Neural cell (in vitro differentiated cells): ENCODE results near the gene SMAP2.

ENCODE experiments used
- CTCF ChIP-seq: fragments of 450-650 bp; IDR thresholded peaks from 2 replicates; pipeline ENCODE4 v1.5.1; 2014; ENCODE audit warnings: antibody characterized with exemption, mild to moderate bottlenecking, moderate library complexity; ENCODE audit not compliant: poor library complexity, severe bottlenecking
- EP300 ChIP-seq: fragments of 450-650 bp; conservative IDR thresholded peaks from 2 replicates; pipeline ENCODE4 v1.6.1; 2014; ENCODE audit warnings: antibody characterized with exemption, mild to moderate bottlenecking, moderate library complexity; ENCODE audit not compliant: poor library complexity, severe bottlenecking
- EZH2 ChIP-seq: fragments of 200-600, 300-800 bp; shearing (Covaris generic), sonication (generic); IDR thresholded peaks from 2 replicates; pipeline ENCODE4 v1.6.1; 2014; ENCODE audit warnings: antibody characterized with exemption, low read length, borderline replicate concordance, mild to moderate bottlenecking; ENCODE audit not compliant: insufficient read depth, poor library complexity, severe bottlenecking
- MXI1 ChIP-seq: fragments of 450-650 bp; conservative IDR thresholded peaks from 2 replicates; pipeline ENCODE4 v1.6.1; 2014; ENCODE audit warnings: antibody characterized with exemption, mild to moderate bottlenecking; ENCODE audit not compliant: poor library complexity, severe bottlenecking
- POLR2AphosphoS5 ChIP-seq: IDR thresholded peaks from 2 replicates; pipeline ENCODE4 v1.6.1; 2012
- RAD21 ChIP-seq: fragments of 450-650 bp; conservative IDR thresholded peaks from 2 replicates; pipeline ENCODE4 v1.6.1; 2014; ENCODE audit warnings: antibody characterized with exemption, mild to moderate bottlenecking, moderate library complexity
- TAF1 ChIP-seq: IDR thresholded peaks from 2 replicates; pipeline ENCODE4 v1.6.1; 2012; ENCODE audit warnings: low read depth

GRCh38 chr1:40383488-40384412 is 10.2 kb downstream of the SMAP2 start:
- TF ChIP-seq CTCF (no peak), POLR2AphosphoS5 (no peak), MXI1 (no peak), RAD21 (no peak), EP300 (no peak), TAF1 (no peak), EZH2 (no peak)
